ENCODE data around the gene UBR3.

DNA sequence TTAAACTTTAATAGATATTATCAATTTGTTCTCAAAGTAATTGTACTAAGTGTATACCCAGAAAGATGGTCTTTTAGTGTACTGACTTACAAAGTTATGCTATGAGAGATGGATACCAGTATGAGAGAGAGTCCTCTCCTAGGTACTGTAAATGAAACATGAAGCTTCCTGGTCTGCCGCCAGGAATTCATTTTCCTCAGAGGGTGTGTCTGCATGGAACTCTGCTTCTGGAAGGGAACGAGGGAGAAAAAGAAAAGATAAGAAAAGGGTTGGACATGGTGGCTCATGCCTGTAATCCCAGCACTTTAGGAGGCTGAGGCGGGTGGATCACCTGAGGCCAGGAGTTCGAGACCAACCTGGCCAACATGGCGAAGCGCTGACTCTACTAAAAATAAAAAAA, 30.8 kb upstream of the UBR3 start:
- no peak for TF ChIP-seq CTCF (conservative IDR thresholded peaks at IDR 0.05; ENCODE audit: low read depth, low read length)
- no peak for TF ChIP-seq EZH2 (IDR thresholded peaks at IDR 0.05; ENCODE audit: borderline replicate concordance, low read depth, low read length, poor library complexity, severe bottlenecking)

Data from A673 (cell line).